Esophagus (tissue), 2 donors: ENCODE results near the gene CIB4. TPM values are rescaled to one million over a fixed set of nuclear protein-coding genes. Genes with fewer than 3 reads are reported as not detected.

Source experiments
- H3K27ac ChIP-seq, 2 donors: one replicate each; pipeline ENCODE4 v1.5.1; 2013; ENCODE audit warnings: low read depth in 2 of 2, mild to moderate bottlenecking in 2 of 2, inconsistent platforms in 1 of 2, low read length in 1 of 2, moderate library complexity in 1 of 2
- H3K27me3 ChIP-seq, 2 donors: one replicate each; pipeline ENCODE4 v1.6.1; 2013; ENCODE audit warnings: low read length in 2 of 2, control low read depth in 1 of 2, mild to moderate bottlenecking in 1 of 2; ENCODE audit not compliant: insufficient read depth in 2 of 2, control insufficient read depth in 1 of 2
- H3K36me3 ChIP-seq, 2 donors: one replicate each; pipeline ENCODE4 v1.6.1; 2013; ENCODE audit warnings: low read length in 1 of 2; ENCODE audit not compliant: control insufficient read depth in 2 of 2, insufficient read depth in 2 of 2
- H3K4me1 ChIP-seq, 2 donors: one replicate each; pipeline ENCODE4 v1.6.1; 2013; ENCODE audit warnings: low read length in 1 of 2; ENCODE audit not compliant: control insufficient read depth in 2 of 2, insufficient read depth in 2 of 2
- H3K4me3 ChIP-seq, 2 donors: one replicate each; pipeline ENCODE4 v1.5.1; 2013; ENCODE audit warnings: low read length in 2 of 2, mild to moderate bottlenecking in 2 of 2, low read depth in 1 of 2, moderate library complexity in 1 of 2
- H3K9me3 ChIP-seq, 2 donors: one replicate each; pipeline ENCODE4 v1.6.1; 2013; ENCODE audit warnings: mild to moderate bottlenecking in 2 of 2, low read depth in 1 of 2, low read length in 1 of 2, moderate library complexity in 1 of 2; ENCODE audit not compliant: control insufficient read depth in 2 of 2, insufficient read depth in 1 of 2
- WGBS, 2 donors: extraction: QIAGEN DNeasy Blood & Tissue Kit; methylation state at CpG; one replicate each; pipeline ENCODE4 v1.1.7; 2013; 5-methylcytosine and 5-hydroxymethylcytosine counted together
- polyA plus RNA-seq, 2 donors: library from polyadenylated mRNA; stranded (reverse); fragments of 200-250 nt; gene quantifications; one replicate each; pipeline ENCODE4 v1.2.3, GENCODE V29; 2013
- donor health status: healthy with polysubstance abuse.
- donor health status: Bipolar disorder and iron deficiency.

The CIB4 gene
- polyA plus RNA-seq, 2 donors, result not detected

DNA sequence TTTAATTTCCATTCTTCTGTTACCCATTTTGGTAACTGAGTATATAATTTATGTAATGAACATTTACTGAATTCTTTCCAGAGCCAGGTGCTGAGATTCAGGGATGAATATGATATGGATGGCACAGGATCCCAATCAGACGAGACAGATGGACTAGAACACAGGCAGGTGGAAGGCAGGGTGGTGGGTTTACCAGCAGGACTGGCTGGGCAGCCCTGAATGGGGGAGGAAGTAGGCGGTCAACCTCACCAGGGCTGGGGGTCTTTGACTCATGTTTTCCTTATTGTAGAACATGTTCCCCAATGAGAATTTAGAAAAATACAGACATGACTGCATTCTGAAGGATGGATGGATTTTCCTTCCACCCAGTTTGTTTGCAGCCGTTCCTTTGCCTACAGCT, 80.3 kb downstream of the CIB4 start:
- Histone ChIP-seq H3K4me3 (no peak overlapping the region), H3K9me3 (no peaks in the 10 kb centered on the region), H3K27me3 (peaks cover 0 to 3% of the 10 kb centered on the region in 2 donors), H3K4me1 (peaks cover 0 to 4% of the 10 kb centered on the region in 2 donors), H3K36me3 (no peaks in the 10 kb centered on the region), H3K27ac (no peak overlapping the region)
- 90 to 93% methylated on average over 3 of the region's 3 CpGs for WGBS, 2 donors

DNA sequence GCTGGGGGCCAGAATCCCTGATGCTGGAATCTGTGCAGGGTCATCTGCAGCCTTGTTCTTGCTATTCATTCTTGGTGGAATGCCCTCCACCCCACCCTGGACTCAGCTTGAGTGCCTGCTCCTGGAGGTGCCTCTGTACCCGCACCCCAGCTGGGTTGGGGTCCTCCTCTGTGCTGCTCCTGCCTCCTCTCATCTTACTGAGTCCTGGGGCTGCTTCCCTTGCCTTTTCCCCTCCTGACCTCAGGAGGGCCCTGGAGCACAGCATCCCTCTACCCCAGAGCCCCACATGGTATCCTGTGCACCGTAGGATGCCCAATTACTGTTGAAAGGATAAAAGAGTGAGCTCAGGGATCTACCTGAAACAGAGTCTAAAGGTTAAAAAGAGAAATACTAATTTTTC, 81.6 kb downstream of the CIB4 start:
- 81 to 90% methylated on average over 2 of the region's 2 CpGs for WGBS, 2 donors
- Histone ChIP-seq H3K27me3 (peaks cover 0 to 3% of the 10 kb centered on the region in 2 donors), H3K4me3 (no peak overlapping the region), H3K9me3 (no peaks in the 10 kb centered on the region), H3K4me1 (peaks cover 0 to 4% of the 10 kb centered on the region in 2 donors), H3K27ac (no peak overlapping the region), H3K36me3 (no peaks in the 10 kb centered on the region)

DNA sequence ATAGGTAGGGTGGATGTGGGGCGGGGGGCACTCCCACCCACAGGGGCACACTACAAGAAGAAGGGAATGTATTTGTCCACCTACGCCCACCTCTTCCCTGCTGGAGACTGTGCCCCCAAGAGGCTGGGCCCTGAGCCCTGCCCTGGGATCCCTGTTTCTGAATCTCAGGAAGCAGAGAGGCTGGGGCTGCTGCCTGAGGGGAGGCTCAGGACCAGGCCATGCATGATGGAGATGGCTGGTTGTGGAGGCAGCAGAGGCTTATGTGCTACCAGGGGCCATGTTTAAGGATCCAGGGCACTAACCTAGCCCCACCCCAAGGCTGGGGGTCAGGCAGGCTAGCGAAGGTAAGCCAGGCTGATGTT, 82.1 kb downstream of the CIB4 start:
- Histone ChIP-seq H3K4me1 (peaks cover 0 to 4% of the 10 kb centered on the region in 2 donors), H3K4me3 (no peak overlapping the region), H3K27me3 (peaks cover 0 to 3% of the 10 kb centered on the region in 2 donors), H3K9me3 (no peaks in the 10 kb centered on the region), H3K36me3 (no peaks in the 10 kb centered on the region), H3K27ac (no peak overlapping the region)
- 87 to 89% methylated on average over 3 of the region's 3 CpGs for WGBS, 2 donors

DNA sequence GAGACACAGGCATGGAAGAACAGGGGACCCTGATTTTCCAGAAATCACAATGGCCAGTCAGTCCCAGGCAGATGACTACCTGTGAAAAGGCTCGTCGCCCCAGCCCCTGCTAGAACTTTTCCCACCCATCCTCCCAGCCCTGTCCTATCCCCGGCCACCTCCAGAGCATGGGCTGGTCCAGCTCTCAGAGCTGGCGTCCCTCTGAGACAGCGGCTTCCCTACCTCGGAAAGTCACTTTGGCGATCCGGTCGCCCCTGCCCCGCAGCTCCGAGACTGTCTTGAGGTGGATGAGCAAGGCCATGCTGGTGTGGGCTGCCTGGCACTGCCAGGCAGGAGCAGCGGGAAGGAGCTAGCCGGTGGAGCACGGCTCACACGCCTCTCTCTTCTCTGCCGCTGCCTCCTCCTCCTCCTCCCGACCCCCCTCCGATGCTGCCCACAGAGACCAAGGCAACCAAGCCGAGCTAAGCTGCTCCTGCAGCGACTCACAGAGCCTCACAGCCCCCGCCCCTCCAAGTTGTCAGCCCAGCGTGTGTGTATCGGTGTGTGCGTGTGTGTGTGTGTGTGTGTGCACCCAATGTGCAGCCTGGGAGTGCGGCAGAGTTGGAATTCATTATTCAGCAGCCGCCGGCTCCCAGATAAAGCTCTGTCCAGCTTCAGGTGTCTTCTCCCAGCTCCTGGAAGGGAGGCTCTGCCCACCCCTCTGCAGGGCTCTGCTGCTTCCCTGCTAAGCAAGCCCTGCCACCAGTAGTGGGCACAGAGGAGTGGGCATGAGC, 82.7 kb downstream of the CIB4 start:
- H3K27ac ChIP-seq, result no peak overlapping the region
- H3K4me3 ChIP-seq, result no peak overlapping the region
- 33 to 36% methylated on average over 26 to 27 of the region's 27 CpGs for WGBS, 2 donors
- peaks cover 0 to 4% of the 10 kb centered on the region in 2 donors for H3K4me1 ChIP-seq
- no peaks in the 10 kb centered on the region for H3K36me3 ChIP-seq
- no peaks in the 10 kb centered on the region for H3K9me3 ChIP-seq
- peaks cover 0 to 3% of the 10 kb centered on the region in 2 donors for H3K27me3 ChIP-seq

DNA sequence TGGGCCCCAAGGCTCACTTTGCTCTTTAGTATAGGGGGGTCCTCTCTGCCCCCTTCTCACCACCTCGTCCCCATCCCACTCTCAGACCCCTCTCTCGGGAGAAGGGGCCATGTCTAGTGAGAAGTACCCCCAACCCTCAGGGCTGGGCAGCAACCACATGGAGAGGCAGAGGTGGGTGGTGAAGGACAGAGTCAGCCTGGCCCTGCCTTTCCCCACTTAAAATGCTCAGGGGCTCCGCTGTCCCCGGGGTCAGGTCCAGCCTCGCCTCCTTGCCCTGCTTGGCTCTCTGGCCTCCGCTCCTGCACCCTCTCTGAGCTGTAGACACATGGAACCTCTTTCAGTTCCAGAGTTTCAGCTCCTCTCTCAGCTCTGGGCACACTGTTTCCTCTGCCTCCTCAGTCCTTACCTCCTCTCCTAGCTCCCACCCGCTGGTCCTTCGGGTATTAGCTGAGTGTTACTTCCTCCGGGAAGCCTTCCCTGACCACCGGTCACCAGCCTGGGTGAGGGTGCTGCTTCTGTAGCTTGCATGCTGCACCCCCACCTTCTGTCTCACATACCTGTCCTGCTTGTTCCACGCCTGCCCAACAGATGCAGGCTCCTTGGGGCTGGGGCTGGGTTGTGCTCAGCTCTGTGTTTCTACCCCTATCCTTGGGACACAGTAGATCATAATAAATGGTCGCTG, 83.8 kb downstream of the CIB4 start:
- no peaks in the 10 kb centered on the region for H3K9me3 ChIP-seq
- H3K27me3 ChIP-seq, result no peaks in the 10 kb centered on the region
- no peaks in the 10 kb centered on the region for H3K36me3 ChIP-seq
- 85% methylated on average over 12 of the region's 12 CpGs for WGBS, 2 donors
- no peak overlapping the region for H3K27ac ChIP-seq
- no peak overlapping the region for H3K4me3 ChIP-seq
- H3K4me1 ChIP-seq, result peaks cover 0 to 2% of the 10 kb centered on the region in 2 donors

DNA sequence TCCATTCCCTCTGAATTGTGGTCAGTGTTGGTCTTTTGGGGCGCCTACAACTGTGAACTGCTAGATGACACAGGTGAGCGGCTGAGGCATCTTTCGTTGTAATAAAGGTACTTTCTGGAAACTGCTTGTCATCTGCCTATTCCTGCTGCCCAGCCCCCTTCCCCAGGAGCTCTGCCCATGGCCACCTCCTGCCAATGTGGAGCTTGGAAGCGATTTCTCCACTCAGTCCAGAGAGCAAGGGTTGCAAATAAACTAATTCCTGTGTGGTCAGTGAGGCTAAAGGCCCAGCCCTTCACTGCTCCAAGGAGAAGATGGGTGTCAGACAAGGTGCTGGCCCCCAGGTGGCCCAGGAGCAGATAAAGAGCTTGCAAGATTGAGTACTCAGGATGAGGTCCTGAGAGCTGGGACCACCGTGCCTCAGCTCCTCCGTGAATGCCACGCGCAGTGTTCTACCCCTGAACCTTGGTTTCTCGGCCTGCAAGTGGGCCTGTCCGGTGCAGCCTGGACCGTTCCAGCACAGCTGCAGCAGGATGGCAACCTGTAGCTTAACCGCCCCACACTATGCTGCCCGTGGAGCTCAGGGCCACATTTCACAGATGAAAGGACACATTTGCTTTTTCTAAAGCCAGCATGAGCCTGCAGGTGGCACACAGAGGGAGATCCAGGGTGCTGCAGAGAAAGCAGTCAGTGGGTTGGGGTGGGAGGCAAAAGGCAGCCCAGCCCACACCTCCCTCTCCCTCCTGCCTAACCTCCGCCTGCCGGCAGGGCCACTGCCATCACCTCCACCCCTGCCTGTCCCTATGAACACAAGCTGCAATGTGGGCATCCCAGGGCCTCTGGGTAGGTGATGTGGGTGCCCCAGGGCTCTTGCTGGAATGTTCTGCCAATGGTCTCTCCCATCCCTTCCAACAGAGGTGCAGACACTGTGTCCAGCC, 84.6 kb downstream of the CIB4 start:
- WGBS, 2 donors, result 88 to 90% methylated on average over 15 of the region's 15 CpGs
- H3K27ac ChIP-seq, result no peak overlapping the region
- no peaks in the 10 kb centered on the region for H3K9me3 ChIP-seq
- H3K27me3 ChIP-seq, result no peaks in the 10 kb centered on the region
- no peaks in the 10 kb centered on the region for H3K4me1 ChIP-seq
- no peak overlapping the region for H3K4me3 ChIP-seq
- H3K36me3 ChIP-seq, result no peaks in the 10 kb centered on the region

DNA sequence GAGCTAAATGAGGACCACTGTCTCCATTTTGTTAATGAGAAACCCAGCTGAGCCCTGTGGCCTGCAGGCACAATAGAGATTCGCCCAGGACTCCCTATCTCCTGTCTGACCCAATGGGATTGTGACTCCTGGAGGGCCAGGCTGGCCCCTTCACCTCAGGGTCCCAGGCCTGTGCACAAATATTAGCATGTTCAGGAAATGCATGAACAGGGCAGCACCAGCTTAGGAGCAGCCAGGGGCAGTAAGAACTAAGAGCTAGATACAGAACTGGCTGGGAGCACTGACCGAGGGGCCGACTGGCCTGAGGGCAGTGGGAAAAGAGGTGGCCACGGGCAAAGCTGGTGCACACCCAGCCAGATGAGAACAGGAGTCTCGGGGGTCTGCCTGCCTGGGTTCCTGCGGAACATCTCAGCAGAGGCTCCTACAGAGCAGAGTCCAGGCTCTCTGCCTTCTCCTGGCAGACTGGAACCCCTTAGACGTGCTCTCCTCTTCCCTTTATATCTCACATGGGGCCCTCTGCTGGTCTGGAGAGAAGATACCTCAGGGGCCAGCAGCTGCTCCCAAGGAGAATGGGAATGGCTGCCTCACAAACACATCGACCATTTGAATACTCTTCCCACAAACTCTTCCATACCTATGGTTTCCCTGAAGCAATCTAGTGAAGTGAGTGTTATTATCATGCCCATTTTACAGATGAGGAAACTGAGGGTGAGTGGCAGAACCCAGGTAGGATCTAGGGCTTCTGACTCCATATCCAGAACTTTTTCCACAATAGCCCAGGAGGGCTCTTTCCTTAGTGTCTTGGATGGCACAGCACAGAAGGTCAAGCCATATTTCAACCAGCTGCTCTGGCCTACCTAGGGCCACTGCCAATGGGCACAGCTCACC, 85.7 kb downstream of the CIB4 start:
- H3K27ac ChIP-seq, result no peak overlapping the region
- H3K9me3 ChIP-seq, result no peaks in the 10 kb centered on the region
- 75 to 80% methylated on average over 8 of the region's 8 CpGs for WGBS, 2 donors
- H3K4me3 ChIP-seq, result no peak overlapping the region
- no peaks in the 10 kb centered on the region for H3K27me3 ChIP-seq
- H3K36me3 ChIP-seq, result no peaks in the 10 kb centered on the region
- H3K4me1 ChIP-seq, result no peaks in the 10 kb centered on the region

DNA sequence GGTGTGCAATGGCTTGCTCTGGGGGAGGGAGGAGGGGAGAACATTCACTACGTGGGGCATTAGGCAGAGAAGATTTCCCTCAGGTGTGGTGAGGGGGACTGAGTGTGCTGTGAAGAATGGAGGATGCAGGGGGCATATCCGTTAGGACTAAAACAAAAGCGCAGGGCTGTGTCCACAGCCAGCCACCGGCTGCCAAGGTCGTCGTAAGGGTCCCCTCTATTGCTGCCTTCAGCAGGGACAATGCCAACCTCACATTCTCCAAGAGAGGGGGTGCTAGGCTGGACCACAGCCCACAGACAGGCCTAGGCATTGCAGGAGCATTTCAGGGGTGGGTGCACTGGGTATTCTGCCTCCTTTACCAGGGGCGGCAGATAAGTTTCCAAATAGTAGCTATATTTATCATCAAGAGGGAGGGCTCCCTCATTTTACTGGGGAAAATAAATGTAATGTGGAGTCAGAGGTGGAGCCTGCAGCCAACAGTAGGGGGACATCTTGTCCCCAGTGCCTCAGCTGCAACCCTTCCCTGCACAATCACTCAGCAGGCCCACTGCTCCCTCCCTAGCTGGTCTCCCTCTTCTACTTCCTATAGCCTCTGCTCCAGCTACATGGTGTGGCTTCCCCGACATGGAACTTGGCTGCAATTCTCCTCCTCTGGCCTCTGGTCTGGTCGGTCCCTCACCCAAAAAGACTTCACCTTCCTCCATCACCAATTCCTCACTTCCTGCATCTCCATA, 88.4 kb downstream of the CIB4 start:
- Histone ChIP-seq H3K4me3 (no peak overlapping the region), H3K4me1 (no peaks in the 10 kb centered on the region), H3K9me3 (no peaks in the 10 kb centered on the region), H3K36me3 (no peaks in the 10 kb centered on the region), H3K27me3 (peaks cover 0 to 2% of the 10 kb centered on the region in 2 donors), H3K27ac (no peak overlapping the region)
- 71 to 76% methylated on average over 9 of the region's 9 CpGs for WGBS, 2 donors
